GM21367 (cell line): ENCODE measurements around the gene BCAS3.

Experiments used
- ATAC-seq: cut with Tn5 transposase; IDR thresholded peaks from one replicate; pipeline ENCODE4 v1.9.1; 2021; ENCODE audit not compliant: unreplicated experiment

The BCAS3 gene

DNA sequence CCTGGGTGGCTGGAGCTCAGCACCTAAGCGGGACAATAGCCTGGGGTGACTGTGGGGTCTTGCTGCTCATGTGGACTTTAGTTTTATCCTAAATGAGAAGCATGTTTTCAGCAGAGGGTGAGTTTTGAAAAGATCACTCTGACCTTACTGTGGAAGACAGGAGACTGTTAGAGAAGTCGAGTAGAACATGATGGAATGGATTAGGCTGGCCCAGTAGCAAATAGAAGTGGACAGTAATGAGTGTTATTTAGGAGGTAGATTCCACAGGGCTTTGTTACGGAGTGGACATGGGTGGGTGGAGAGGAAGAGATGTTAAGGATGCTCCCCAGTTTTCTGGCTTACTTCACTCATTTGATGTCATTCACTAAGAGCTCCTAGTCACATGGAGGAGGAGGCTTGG is 648.7 kb downstream of the BCAS3 start:
- no peak for ATAC-seq

DNA sequence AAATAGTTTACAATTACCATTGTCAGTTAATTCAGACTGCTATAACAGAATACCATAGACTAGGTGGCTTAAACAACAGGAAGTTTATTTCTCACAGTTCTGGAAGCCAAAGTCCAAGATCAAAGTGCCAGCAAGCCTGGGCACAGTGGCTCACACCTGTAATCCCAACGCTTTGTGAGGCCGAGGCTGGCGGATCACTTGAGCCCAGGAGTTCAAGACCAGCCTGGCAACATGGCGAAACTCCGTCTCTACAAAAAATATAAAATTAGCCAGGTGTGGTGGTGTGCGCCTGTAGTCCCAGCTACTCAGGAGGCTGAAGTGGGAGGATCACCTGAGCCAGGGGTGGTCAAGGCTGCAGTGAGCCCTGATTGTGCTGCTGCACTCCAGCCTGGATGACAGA is 650.7 kb downstream of the BCAS3 start:
- ATAC-seq: no peak

DNA sequence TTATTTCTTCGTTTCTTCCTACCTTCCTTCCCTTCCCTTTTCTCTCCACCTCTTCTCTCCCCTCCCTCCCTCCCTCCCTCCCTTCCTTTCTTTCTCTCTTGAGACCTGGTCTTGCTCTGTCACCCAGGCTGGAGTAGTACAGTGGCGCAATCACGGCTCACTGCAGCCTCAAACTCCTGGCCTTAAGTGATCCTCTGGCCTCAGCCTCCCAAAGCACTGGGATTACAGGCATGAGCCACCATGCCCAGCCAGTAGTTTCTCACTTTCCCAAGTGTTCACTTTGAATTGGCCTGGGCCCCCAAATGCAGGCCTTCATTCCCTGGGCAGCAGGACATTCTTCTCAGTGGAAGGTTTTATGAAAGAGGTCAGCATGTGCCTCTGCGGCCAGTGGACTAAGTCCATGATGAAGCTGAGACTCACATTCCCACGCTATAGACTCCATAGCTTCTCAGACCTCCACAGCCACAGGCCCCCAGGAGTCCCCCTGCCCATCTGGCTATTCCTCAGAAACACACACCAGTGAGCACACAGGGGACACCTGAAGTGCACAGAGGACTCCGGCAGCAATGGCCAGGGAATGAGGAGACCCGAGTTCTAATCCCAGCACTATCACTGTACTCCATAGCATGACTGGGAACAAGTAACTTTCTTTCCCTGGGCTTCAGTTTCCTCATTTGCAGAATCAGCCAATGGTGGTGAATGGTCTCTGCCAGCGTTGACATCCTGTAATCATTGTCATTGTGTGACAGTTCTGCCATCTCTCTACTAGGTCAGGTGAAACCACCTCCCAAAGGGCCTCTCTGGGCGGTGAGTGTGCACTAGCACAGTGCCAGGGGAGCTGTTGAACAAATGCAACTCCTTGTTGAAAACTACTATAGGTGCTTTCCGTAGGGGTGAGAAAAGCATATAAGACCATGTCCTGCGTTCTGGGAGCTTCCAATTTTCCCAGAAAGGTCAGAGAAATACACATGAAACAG is 652.8 kb downstream of the BCAS3 start:
- ATAC-seq: no peak

DNA sequence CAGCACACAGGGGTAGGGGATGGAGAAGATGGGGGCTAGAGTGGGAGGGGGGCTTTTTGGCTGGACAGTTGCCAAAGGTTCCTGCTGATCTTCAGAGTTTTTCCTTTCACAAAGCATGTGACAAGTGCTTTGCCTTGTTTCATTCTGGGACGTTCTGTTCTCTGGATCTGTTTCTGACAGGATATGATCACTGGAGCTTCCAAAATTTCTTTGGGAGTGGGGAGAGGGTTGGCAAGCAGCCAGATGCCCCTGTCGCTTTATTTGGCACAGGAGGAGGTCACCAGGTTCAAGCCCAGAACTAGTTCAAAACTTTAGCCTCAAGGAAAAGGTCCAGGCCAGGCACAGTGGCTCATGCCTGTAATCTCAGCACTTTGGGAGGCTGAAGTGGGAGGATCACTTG is 653.5 kb downstream of the BCAS3 start:
- no peak for ATAC-seq

DNA sequence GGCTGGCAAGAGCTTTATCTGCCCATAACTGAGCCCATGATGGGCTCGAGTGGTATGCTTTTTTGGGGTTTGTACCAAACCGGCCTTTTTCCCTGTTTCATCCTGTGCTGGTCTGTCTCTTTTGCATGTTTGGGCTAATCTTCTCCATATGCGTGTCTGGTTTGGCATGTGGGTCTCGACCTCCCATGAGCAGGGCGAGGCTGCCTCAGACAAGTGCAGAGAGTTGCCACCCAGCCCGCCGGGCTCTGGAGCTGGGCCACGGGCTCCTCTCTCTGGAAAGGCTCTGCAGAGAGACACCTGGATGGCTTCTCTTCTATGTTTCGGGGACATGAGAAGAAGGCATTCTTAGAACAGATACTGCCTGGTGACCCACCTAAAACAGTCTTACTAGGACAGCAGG is 654.2 kb downstream of the BCAS3 start:
- no peak for ATAC-seq

DNA sequence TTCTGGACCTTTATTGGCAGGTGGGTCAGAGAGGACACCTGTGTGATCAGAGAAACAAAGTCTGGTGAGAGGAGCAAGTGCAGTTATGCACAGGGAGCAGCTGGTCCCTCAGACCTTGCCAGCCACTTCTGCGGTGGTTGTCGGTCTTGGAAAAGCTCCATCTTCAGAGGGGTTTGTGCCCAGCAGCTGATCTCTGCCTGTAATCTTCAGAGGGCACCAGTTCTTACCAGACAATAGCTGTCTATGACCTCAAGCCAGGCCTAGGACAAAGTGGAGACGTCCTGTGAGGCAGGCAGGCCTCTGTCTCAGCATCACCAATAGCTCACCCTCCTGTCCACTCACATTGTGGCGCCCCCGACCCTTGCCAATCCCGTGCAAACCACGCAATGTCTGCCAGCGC is 655.5 kb downstream of the BCAS3 start:
- ATAC-seq: no peak

DNA sequence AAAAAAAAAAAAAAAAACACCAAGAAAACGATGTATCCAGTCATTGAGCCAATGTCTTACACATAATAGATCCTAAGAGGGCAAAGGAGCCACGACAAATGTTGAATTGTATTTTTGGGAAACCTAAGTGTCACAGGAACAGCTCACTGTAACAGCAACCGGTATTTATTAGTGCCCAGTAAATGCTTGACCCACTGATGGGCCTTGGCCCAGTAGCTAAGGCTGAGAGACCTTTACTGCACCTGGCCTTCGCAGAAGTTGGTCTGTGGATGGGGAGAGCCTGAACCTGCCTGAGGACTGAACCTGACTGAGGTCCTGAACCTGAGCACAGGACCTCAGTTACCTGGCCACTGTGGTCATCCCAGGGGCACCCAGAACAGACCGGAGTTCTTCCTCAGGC is 657.0 kb downstream of the BCAS3 start:
- no peak for ATAC-seq

DNA sequence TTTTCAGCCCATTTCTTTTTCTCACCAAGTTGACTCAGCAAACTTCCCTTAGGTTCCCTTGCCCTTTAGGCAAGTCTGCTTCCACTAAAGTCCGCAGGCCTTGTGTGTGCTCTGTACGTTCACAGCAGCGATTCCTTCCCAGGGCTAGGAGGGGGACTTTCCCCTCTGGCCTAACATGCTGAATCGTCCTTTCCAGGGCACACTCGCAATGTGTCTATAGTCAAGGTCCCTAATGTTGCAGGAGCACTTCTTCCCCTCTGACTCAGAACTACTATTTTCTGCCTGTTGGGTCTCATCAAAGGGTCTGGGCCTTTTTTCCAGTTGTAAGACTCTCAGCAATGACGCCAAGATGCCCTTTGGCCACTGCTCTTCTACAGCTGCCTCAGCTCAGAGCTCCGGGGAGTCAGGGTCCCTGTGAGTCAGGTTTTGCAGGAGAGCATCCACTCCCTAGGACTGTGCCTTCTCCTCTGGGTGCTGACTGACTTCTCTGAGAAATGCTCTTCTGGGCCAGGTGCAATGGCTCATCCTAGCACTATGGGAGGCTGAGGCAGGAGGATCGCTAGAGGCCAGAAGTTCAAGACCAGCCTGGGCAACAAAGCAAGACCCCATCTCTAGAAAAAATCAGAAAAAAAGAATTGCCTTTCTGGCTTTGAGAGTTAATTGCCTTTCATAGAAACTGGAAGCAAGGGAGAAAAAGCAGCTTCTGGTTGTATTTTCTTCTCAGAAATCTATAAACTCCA is 657.6 kb downstream of the BCAS3 start:
- ATAC-seq: no peak

DNA sequence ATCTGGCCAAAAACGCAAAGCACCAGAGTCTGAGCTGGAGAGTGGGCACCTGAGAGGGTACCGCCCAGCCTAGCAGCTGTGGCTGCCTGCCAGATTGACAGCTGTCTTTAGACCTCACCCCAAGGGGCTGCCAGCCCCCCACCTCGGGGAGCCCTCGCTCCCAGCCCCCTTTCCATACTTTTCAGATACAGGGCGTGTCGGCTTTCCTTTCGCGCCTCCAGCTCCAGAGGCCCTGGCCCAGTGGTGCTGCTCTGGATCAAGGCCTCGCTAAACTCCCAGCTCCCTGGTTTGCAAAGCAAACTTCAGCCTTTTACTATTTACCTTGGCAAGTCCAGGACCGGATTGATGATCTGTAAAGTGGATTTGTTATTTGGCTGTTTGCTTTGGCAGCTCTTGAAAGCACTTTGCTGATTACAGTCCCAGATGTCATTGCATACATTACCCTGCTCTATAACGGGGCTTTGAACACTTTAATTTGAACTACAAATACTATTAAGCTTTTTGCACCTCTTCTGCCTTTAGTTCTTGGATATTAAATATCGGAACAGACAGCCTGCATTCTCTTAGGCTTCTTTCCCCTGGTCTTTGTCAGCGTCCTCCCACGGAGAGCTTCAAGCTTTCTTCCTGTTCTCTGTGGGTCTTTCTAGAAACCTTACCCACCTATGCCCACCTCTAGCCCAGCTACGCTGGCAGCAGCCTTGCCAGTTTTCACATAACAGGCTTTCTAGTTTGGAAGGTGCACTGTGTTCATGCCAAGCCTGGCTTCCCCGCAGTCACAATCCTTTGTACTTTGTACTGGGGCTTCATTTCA is 658.4 kb downstream of the BCAS3 start:
- no peak for ATAC-seq

DNA sequence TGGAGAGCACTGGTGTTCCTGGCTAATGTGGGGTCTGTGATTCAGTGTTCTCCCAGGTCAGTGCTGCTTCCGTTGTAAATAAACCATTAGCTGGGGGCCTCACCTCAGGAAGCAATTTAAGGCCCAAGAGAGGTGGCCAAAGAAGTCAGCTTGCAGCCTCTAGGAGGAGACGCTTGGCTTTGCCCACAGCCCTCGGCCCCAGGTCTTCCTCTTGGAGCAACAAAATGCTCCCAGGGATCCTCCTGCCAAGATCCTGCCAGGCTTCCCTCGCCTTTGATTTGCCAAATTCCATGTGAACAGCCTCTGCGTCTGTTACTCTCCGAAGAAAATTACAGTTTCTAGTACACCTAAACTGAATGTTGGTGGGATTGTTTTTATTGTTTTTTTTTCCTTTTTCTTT is 659.6 kb downstream of the BCAS3 start:
- no peak for ATAC-seq

DNA sequence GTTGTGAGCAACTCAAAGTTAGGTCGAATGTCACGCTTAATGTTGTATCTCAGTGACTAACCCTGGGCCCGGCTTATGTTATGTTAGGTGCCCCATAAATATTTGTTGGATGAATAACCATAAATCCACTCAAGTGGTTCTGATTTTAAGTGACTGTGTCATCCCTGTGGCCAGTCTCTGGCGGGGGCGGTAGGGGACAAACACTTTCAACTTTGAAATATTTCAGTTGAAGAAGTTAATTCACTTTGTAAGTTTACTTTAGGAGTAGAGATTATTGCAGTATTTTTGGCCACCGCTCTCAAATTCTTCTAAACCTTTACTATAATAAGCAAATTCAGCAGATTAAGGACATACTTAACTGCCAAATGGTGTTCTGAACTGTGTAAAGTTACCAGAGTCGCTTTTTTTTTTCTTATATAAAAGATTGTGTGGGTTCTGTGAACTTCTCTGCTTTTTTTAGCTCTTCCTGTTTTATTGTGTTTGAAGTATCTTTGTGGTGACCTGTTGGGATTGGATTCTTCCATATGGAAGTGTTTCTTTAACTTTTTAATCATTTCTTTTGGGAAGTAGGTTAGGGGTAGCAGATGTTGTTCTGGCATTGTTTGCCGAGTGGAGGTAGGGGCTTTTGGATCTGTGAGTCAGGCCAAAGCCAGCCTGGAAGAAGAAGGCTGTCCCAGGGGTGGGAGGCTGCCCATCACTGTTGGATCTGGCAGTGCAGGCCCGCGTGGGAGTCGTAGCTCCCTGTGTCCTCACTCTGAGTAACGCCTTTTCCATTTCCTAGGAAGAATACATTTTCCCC is 660.5 kb downstream of the BCAS3 start:
- no peak for ATAC-seq

DNA sequence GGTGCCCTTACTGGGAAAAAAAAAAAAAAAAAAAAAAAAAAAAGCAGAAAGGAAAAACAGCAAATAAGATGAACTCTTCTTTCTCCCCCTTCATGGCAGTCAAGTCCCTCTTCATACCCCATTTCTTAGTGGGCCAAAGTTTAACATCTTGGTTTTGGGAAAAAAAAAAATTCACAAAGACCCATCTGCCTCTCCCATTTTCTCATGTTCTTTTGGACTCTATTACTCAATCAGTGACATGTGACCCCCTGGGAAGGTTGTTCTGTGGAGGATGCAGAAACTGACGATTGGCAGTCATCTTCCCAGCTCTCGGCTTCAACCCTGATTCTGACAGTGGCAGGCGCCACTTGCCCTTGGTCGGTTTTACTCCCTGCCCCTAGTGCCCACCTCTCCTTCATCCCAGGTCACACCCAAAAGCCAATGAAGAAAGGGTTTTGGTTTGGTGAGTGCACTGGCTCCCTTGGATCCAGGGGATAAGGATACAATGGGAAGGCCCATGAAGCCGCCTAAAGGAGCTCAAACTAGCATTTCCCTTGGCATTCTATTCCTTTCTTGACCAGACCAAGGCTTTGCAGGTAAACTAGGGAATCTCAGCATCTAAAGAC is 661.3 kb downstream of the BCAS3 start:
- ATAC-seq: no peak

DNA sequence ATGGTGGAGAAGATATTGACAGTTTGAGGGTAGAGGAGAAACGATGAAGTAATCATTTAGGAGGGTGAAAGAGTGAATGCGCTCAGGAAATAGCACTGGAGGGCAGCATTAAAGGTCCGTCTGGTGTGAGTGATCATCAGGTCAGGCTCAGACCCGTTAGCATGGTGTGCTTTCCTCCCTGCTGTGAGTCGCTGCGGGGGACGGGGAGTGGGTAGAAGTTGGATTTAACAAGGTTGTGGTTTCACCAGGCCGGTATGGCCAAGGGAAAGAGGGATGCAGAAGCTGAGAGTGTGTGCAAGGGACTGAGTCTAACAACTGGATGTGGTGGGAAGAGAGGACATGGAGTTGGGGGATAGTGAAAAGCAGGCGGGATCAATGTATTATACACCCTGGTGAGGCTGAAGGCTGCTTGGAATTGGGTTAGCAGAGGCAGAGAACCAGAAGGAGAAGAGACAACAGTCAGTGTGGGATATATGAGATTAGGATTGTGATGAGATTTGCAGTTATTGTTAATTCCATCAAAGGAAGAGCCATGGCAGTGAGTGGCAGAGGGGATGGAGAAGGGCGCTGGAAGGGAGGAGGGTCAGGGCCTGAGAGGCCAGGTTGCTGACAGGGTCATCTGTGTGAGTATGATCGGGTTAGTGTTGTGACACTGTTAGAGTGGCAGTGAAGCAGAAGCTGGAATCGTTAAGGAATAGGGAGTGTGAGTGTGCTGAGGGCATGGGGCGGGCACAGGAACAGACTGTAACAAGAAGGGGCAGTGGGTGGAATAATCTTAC is 663.0 kb downstream of the BCAS3 start:
- no peak for ATAC-seq

DNA sequence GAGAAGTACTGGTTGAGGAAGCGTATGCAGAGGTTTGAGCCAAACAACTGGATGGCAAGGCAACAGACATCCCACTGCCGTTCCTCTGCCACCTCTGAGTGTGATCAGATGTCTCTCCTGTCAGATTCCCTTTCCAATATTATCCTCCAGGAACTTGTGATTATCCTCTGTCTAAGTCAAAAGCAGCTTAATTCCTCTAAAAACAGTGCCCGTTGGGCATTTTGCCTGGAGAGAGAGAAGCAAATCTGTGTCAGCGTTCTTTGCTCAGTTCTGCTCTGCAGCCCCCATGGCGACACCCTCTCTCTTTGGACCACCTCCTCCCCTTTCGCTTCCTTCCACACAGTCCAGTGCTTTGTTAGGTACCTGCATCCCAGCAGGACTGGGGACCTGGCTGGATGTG is 665.9 kb downstream of the BCAS3 start:
- no peak for ATAC-seq

DNA sequence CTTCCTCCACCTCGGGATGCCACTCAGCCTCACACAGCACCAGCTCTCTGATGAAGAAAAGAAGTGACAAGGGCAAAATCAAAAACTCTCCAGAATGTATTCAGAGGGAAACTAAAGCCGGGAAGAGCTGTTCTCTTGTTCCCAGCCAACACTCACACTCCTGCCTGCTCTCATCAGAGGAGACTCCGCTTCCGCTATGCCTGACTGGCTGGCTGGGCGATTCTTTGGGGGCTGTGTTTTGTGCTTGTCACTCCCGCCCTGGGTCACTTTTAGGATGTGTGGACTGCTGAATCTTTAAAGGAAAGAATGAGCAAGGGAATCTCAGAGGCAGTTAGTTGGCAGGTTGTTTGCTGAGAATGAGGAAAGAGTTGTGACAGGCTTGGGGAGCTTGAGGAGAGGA is 667.4 kb downstream of the BCAS3 start:
- no peak for ATAC-seq

DNA sequence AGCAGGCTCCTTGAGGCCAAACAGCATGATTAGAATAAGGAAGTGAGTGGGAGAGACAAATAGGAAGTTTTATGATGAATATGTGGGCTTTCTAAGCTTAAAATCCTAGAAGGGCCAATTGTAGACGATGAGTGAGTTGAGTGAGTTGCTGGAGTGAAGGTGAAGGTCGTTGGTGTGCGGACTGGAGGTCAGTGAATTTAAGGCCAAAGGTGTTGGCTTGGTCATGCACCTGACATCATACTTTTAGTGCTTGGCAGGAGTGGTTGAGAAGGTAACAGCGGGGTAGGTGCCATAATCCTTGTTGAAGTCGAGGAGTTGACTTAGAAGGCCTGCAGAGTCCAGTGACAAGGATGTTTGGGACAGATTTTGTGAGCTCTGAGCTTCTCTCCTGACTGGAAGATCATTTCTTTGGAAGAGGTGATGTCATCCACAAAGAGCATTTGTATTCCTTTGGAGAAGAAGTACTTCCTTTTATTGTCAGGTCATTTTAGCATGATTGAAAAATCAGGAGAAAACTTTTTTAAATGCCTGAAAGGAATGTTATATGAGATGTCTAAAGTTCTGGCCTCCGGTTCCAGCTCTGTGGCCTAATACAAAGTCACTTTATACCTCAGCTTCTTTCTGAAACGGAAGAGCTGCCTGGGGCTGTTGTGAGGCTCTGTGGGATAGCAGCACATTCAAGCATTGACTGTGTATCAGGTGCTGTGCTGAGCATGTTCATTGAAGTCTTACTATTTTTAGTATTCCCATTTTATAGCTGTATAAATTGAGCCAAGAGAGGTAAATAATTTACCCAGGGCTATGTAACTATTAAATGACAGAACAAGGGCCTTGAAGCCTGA is 668.4 kb downstream of the BCAS3 start:
- ATAC-seq: no peak

DNA sequence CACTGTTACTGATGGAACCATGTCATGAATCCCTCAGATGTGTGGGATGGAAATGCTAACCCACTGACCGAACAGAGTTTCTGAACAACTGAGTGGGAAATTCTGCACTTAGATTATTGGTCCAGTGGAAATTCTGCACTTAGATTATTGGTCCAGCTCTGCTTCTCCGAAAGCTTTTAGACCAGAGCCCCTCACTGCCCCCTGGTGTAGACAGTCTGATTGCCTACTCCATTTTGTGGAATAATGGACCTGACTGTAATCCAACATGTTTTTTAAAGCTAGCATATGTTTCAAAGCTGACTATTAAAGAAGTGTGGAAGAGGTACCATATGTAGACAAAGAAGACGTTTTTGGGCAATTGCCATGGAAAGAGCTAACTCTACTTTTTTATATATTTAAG is 671.7 kb downstream of the BCAS3 start:
- no peak for ATAC-seq

DNA sequence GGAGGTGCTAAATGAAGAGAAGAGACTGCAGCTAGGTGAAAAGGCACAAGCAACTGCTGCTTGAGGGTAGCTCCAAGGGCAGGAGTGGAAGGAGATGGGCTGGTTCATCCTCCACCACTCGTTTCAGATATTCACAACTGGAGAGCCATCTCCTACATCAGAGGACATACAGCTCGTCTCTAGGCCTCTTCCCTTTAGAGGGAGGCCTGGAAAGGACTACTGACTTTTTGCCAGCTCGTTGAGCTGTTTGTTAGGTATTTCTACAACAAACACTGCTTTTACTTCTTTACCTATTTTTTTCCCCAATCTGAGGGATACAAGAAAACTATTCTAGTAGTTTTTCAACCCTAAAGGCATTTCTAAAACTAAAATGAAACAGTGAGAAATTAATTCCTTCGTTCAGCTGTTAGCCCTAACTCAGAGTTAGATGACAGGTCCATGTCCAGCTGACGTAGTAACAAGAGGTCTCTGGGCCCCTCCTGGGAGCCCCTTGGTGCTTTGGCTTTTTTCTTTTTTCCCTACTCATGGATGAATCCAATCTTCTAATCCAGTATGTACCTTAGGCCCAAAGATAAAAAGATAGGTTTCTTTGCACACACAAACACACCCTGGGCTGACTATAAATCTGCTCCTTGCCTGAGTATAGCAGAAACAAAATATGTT is 674.2 kb downstream of the BCAS3 start:
- no peak for ATAC-seq
